Esophagus muscularis mucosa (tissue), 4 donors: Measurements from ENCODE around the gene BCKDHB. TPM values are rescaled to one million over a fixed set of nuclear protein-coding genes. Genes with fewer than 3 reads are reported as not detected.

Source experiments
- DNase-seq: peaks from one replicate; pipeline ENCODE4 v3.0.0-alpha.2; 2017; ENCODE audit errors: extremely low spot score
- H3K27ac ChIP-seq, 4 donors: fragments of 200-600 bp; sonication (generic); replicated peaks in 1 of 4; 1 replicate in 3 of 4; 2 replicates in 1 of 4; pipeline ENCODE4 v1.5.1; 2016 to 2019; ENCODE audit warnings: mild to moderate bottlenecking in 1 of 4
- H3K27me3 ChIP-seq, 4 donors: fragments of 200-600 bp; sonication (generic); one replicate each; pipeline versions ENCODE4 v1.5.1 to v1.6.0; 2016 to 2019
- H3K36me3 ChIP-seq, 4 donors: fragments of 200-600 bp; sonication (generic); one replicate each; pipeline ENCODE4 v1.5.1; 2016 to 2019
- H3K4me1 ChIP-seq, 4 donors: fragments of 200-600 bp; sonication (generic); one replicate each; pipeline ENCODE4 v1.5.1; 2016 to 2019
- H3K4me3 ChIP-seq, 4 donors: fragments of 200-600 bp; sonication (generic); 1 replicate in 2 of 4; 2 replicates in 2 of 4; pipeline ENCODE4 v1.5.1; 2016 to 2019; ENCODE audit warnings: mild to moderate bottlenecking in 4 of 4, moderate library complexity in 1 of 4
- H3K9me3 ChIP-seq, 4 donors: fragments of 200-600 bp; sonication (generic); 1 replicate in 3 of 4; 2 replicates in 1 of 4; pipeline ENCODE4 v1.5.1; 2016 to 2019
- CTCF ChIP-seq, 3 experiments: fragments of 200-600 bp in 2 of 3; fragments of 450-650 bp in 1 of 3; sonication (generic) in 2 of 3; IDR thresholded peaks; one replicate each; pipeline ENCODE4 v1.5.1; 2017 to 2019; ENCODE audit warnings: antibody characterized with exemption in 3 of 3, mild to moderate bottlenecking in 2 of 3, moderate library complexity in 1 of 3
- EP300 ChIP-seq: sonication (generic); formaldehyde crosslinking; IDR thresholded peaks from one replicate; pipeline ENCODE4 v1.6.1; 2017; ENCODE audit warnings: antibody characterized with exemption
- POLR2A ChIP-seq: fragments of 450-650 bp; IDR thresholded peaks from one replicate; pipeline ENCODE4 v1.6.1; 2017; ENCODE audit warnings: antibody characterized with exemption, moderate library complexity, mild to moderate bottlenecking, low read depth
- POLR2AphosphoS5 ChIP-seq, 2 donors: sonication (generic); formaldehyde crosslinking; IDR thresholded peaks; one replicate each; pipeline ENCODE4 v1.6.1; 2017; ENCODE audit warnings: antibody characterized with exemption in 2 of 2
- WGBS: methylation state at CpG from one replicate; pipeline ENCODE4 v1.1.5; 2018; 5-methylcytosine and 5-hydroxymethylcytosine counted together
- intact Hi-C: fragments of 100-400 bp; cut with DNase I; formaldehyde crosslinking; loops from one replicate; pipeline ENCODE4 v1.15.1; 2023
- total RNA-seq, 4 donors: library from RNA; depleted of rRNA; stranded (reverse); fragments of >200 nt; gene quantifications; one replicate each; pipeline versions ENCODE4 v1.1.0 to v1.2.1, GENCODE V29; 2016

Gene BCKDHB
- total RNA-seq, 4 donors from 2014 or later, result 12.2 to 26.2 (median 20.6) TPM

DNA sequence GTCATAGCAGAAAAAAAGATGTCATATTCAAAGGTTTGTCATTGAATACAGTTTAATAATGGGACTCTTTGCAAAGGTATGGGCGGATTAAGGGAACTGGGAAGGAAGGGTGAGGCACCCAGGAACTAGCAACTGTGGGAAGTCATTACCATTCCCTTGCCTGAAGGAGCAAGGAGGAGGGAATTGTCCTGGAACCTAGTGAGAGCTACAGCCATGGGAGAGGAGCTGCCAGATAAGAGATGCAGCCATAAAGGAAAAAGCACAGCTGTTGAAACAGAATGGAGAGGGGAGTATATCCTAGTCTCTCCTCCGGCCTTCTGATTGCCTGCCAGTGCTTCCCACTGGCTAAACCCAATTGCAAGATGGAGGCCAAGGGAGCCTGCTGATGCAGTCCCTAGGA, 250.6 kb downstream of the BCKDHB start:
- intact Hi-C loops, result no loop called here
- no peaks in the 10 kb centered on the region for H3K27me3 ChIP-seq
- WGBS, result 83% methylated on average over 2 of the region's 2 CpGs

GRCh38 chr6:80357674-80358073, 251.2 kb downstream of the BCKDHB start:
- Histone ChIP-seq H3K4me1 (peaks cover 0 to 4% (median 0%) of the 10 kb centered on the region in 4 donors), H3K36me3 (peaks cover 0 to 3% (median 0%) of the 10 kb centered on the region in 4 donors), H3K4me3 (no peak overlapping the region), H3K9me3 (no peaks in the 10 kb centered on the region), H3K27ac (no peak overlapping the region), H3K27me3 (no peaks in the 10 kb centered on the region)
- TF ChIP-seq CTCF (IDR thresholded peaks at IDR 0.05) (no peak), EP300 (no peak), POLR2AphosphoS5 (IDR thresholded peaks at IDR 0.05) (peak in 1 of 2 donors; percentile 23), POLR2A (no peak)
- DNase-seq, result no peak
- WGBS, result 73% methylated on average over 2 of the region's 2 CpGs
- intact Hi-C loops, result no loop called here

More for the DNA sequence above, 250.6 kb downstream of the BCKDHB start:
- peaks cover 0 to 4% (median 0%) of the 10 kb centered on the region in 4 donors for H3K4me1 ChIP-seq
- H3K4me3 ChIP-seq, result no peak overlapping the region
- no peak overlapping the region for H3K27ac ChIP-seq
- TF ChIP-seq POLR2AphosphoS5 (IDR thresholded peaks at IDR 0.05) (no peak), POLR2A (no peak), EP300 (no peak), CTCF (IDR thresholded peaks at IDR 0.05) (no peak)
- DNase-seq, result no peak
- no peaks in the 10 kb centered on the region for H3K9me3 ChIP-seq
- peaks cover 0 to 3% (median 0%) of the 10 kb centered on the region in 4 donors for H3K36me3 ChIP-seq

DNA sequence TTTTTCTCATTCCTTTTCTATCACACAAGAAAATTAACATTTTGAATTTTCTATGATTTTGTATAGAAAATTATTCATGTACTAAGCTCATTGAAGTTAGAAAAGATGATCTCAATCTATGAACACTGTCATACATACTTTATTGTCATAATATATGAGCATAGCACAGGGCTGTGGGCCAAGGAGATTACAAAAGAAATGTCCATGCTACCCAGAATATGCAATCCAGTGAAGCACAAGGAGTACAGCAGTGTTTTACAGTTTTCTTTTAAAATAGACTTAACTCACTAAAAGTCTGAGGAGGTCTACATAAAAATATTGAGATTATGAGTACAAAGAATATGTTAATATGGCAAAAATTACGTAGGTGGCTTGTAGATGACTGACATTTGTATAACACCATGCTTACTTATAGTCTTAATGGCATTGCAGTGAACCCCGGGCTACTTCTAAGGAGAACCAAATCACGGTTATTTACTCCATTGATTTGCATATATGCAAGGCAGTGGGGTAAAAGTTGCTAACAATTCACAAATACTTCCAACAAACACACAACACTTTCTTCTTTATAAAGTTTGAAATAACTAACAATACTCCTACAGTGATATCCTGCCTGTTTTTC, 257.1 kb downstream of the BCKDHB start:
- 93% methylated on average over 3 of the region's 3 CpGs for WGBS
- Histone ChIP-seq H3K4me1 (peaks cover 0 to 6% (median 0%) of the 10 kb centered on the region in 4 donors), H3K36me3 (no peaks in the 10 kb centered on the region), H3K27me3 (no peaks in the 10 kb centered on the region), H3K4me3 (no peak overlapping the region), H3K9me3 (no peaks in the 10 kb centered on the region), H3K27ac (no peak overlapping the region)
- DNase-seq, result no peak
- intact Hi-C loops, result no loop called here
- TF ChIP-seq POLR2AphosphoS5 (IDR thresholded peaks at IDR 0.05) (no peak), EP300 (no peak), CTCF (IDR thresholded peaks at IDR 0.05) (no peak), POLR2A (no peak)

DNA sequence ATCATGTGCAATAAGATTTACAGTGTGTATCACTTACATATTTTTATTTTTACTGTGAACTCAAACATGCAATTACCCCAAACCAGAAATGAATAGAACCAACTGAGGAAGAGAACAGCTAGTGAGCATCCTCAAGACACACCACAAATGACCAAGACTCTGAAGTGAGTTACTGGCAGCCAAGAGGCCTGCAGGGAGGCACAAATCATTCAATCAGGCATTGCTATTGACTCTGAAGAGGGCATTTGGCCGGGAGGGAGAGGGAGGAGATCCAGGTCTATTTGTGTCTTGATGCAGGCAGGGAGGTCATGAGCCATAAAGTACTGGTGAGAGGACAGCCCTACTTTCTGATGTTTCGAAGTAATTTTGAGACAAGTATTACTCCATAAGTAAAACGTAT, 257.7 kb downstream of the BCKDHB start:
- WGBS, result 95% methylated on average over 3 of the region's 3 CpGs
- TF ChIP-seq POLR2A (no peak), EP300 (no peak), POLR2AphosphoS5 (IDR thresholded peaks at IDR 0.05) (no peak), CTCF (IDR thresholded peaks at IDR 0.05) (no peak)
- Histone ChIP-seq H3K27me3 (no peaks in the 10 kb centered on the region), H3K36me3 (no peaks in the 10 kb centered on the region), H3K4me1 (peaks cover 0 to 6% (median 0%) of the 10 kb centered on the region in 4 donors), H3K4me3 (no peak overlapping the region), H3K9me3 (no peaks in the 10 kb centered on the region), H3K27ac (no peak overlapping the region)
- no peak for DNase-seq
- intact Hi-C loops, result no loop called here

- H3K36me3 ChIP-seq, result no peaks in the 10 kb centered on the region
- intact Hi-C loops, result no loop called here
- no peak for TF ChIP-seq POLR2A
- TF ChIP-seq CTCF (IDR thresholded peaks at IDR 0.05), result no peak
- no peak for TF ChIP-seq POLR2AphosphoS5 (IDR thresholded peaks at IDR 0.05)
- TF ChIP-seq EP300, result no peak
- no peak for DNase-seq
- 63% methylated on average over 4 of the region's 4 CpGs for WGBS
- H3K4me3 ChIP-seq, result no peak overlapping the region
- no peak overlapping the region for H3K27ac ChIP-seq
- no peaks in the 10 kb centered on the region for H3K27me3 ChIP-seq
- no peaks in the 10 kb centered on the region for H3K9me3 ChIP-seq
- peaks cover 0 to 6% (median 0%) of the 10 kb centered on the region in 4 donors for H3K4me1 ChIP-seq
Observed at GRCh38 chr6:80366051-80366450, 259.6 kb downstream of the BCKDHB start.
